ENCODE results near the gene TAGLN2.

DNA sequence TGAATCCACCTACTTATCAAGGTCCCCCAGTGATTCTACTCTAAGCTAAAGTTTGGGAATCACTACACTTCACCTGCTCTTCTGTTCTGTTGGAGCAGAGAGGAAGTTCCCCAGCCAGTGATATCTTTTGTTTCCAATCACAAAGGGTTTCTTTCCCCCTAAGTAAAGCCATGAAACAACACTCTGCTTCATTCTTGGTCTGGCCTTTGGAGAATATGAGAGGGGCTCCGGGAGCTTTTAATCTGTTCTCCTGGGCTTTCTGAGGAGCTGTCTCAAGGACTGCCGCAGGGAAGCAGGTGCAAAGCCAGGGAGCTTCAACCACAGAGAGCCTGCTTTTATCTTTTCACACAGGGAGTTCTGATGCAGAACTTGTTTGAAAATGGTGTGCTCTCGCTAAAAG is 38.8 kb upstream of the TAGLN2 start:
- TF ChIP-seq CTCF (IDR thresholded peaks at IDR 0.05) (no peak), POLR2A (IDR thresholded peaks at IDR 0.05) (no peak)
